Measurements from ENCODE around the gene BRD4.

BRD4 gene

DNA sequence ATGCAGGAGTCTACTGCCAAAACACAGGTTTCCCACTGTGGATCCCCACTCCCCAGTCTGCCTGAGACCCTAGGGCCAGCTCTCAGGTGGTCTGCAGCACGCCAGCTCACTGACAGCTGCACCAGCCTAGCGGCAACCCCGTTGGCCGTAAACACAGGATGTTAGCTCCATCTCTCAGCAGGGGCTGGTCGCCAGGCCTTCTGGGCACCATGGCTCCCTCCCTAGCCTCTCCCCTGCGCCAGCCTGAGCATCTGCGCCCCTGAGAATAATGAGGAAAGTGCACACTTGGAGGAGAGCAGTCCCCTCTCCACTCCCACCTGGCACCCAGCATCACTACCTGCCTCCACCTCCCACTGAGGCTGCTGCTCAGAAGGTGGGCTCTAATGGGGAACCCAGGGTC lies 79.3 kb downstream of the BRD4 start:
- TF ChIP-seq, protein P1, sequence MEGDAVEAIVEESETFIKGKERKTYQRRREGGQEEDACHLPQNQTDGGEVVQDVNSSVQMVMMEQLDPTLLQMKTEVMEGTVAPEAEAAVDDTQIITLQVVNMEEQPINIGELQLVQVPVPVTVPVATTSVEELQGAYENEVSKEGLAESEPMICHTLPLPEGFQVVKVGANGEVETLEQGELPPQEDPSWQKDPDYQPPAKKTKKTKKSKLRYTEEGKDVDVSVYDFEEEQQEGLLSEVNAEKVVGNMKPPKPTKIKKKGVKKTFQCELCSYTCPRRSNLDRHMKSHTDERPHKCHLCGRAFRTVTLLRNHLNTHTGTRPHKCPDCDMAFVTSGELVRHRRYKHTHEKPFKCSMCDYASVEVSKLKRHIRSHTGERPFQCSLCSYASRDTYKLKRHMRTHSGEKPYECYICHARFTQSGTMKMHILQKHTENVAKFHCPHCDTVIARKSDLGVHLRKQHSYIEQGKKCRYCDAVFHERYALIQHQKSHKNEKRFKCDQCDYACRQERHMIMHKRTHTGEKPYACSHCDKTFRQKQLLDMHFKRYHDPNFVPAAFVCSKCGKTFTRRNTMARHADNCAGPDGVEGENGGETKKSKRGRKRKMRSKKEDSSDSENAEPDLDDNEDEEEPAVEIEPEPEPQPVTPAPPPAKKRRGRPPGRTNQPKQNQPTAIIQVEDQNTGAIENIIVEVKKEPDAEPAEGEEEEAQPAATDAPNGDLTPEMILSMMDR (IDR thresholded peaks at IDR 0.05; ENCODE audit: low read depth, low read length) = no peak
- H3K36me3 ChIP-seq = peaks cover 93% of the 10 kb centered on the region
- no peak overlapping the region for H3K27ac ChIP-seq
- DNase-seq = no peak
- no peak overlapping the region for H3K4me3 ChIP-seq (ENCODE audit: low read depth, low read length)
- H3K9me3 ChIP-seq (ENCODE audit: severe bottlenecking) = no peaks in the 10 kb centered on the region
- no peaks in the 10 kb centered on the region for H3K27me3 ChIP-seq (ENCODE audit: insufficient read depth, low read depth, severe bottlenecking)

DNA sequence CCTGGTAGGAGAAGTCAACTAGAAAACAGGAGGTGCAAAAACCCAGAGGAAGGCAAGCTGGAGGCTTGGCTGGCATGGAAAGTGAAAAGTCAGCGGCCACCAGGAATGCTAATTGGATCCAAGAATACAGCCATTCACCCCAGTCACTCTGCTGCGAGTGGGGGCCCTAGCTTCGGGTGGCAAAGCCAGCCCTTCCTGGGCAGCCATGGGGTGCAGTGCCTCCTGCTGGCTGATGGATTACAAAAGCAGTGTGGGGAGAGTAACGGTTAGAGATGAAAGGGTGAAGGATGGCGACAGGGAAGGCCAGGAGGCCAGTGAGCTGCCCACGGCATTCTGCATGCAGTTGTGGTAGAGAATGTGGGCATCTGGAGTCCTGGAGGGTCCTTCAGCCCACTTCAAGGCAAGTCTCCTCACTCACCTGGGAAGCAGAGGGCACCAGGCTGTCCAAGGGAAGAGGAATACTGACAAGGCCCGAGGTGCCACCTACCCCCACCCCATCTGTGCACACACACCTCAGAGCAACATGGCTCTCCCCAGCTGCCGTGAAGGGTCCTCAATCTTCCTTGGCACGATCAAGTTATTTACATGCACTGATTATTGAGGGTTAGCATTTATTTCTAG lies 79.8 kb downstream of the BRD4 start:
- TF ChIP-seq, protein P1 (IDR thresholded peaks at IDR 0.05; ENCODE audit: low read depth, low read length) = peak; percentile 73
- H3K36me3 ChIP-seq = peaks cover 91% of the 10 kb centered on the region
- no peaks in the 10 kb centered on the region for H3K9me3 ChIP-seq (ENCODE audit: severe bottlenecking)
- H3K27ac ChIP-seq = peak overlapping the region; percentile 10; the same call in 1 of the 2 replicates
- DNase-seq = peak; percentile 40
- H3K27me3 ChIP-seq (ENCODE audit: insufficient read depth, low read depth, severe bottlenecking) = no peaks in the 10 kb centered on the region
- no peak overlapping the region for H3K4me3 ChIP-seq (ENCODE audit: low read depth, low read length)

DNA sequence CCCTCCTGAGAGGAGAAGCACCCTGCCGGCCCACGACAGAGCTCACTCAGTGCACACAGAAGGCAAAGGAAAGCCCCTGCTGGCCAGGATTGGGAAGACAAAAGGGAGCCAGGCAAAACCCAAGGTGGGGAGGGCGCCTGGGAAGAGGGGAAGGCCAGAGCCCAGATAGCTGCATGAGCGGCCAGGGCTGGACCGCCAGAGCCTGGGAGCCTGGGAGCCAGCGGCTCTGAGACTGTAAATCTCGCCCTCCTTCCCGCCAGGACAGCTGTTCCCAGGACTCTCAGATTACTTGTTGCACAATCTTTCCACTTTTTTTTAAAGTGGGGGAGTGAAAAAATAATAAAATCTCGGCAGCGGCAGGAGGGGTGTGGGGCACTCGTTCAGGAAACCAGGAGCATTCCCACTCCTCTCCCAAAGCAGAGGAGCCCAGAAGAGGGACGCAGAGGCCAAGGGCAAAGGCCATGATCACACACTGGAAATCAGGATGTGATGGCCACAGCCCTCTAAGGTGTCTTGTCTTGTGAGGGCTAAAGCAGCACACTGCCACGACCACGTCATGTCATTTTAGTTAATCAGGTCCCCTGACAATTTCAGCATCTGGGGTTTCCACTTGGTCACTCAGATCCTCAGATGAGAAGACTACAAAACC lies 80.5 kb downstream of the BRD4 start:
- TF ChIP-seq, protein P1 (IDR thresholded peaks at IDR 0.05; ENCODE audit: low read depth, low read length) = peak; percentile 51
- H3K4me3 ChIP-seq (ENCODE audit: low read depth, low read length) = no peak overlapping the region
- peak; percentile 58 for DNase-seq
- H3K27me3 ChIP-seq (ENCODE audit: insufficient read depth, low read depth, severe bottlenecking) = no peaks in the 10 kb centered on the region
- peaks cover 91% of the 10 kb centered on the region for H3K36me3 ChIP-seq
- no peaks in the 10 kb centered on the region for H3K9me3 ChIP-seq (ENCODE audit: severe bottlenecking)
- peak overlapping the region; percentile 10; the same call in 1 of the 2 replicates for H3K27ac ChIP-seq

DNA sequence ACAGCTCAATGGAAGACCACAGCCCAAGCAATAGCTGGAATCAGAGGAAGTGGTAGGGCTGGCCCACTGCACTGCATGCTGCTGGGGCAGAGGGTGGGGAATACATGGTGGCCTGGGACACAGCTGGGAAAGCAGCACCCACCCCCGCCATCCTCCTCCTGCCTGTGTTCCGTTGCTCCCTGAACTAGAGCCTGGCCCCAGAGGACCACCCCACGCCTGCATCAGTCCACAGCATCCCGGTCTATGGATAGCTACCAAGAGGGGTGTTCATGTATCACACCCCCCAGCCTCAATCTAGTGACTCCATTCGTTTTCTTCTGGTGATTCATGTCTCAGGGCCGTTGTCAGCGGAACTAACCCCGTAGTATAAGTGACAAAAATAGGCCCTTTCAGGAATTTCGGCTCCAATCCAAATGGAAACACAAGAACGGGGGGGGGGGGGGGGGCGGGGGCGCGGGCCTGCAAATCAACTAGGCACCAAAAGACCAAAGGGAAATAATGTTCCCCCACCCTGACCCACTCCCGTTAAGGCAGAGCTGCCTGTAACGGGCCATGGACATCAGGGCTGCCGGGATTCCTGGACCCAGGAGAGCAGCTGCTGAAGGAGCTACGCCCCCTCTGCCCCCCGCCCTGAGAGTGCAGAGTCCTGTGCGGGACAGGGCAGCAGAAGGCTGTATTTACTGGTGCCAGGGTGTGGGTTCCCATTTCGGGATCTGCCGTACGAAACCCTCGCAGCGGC lies 81.2 kb downstream of the BRD4 start:
- H3K27me3 ChIP-seq (ENCODE audit: insufficient read depth, low read depth, severe bottlenecking) = no peaks in the 10 kb centered on the region
- no peak overlapping the region for H3K27ac ChIP-seq
- peaks cover 91% of the 10 kb centered on the region for H3K36me3 ChIP-seq
- no peak for DNase-seq
- no peak overlapping the region for H3K4me3 ChIP-seq (ENCODE audit: low read depth, low read length)
- no peaks in the 10 kb centered on the region for H3K9me3 ChIP-seq (ENCODE audit: severe bottlenecking)
- TF ChIP-seq, protein P1 (IDR thresholded peaks at IDR 0.05; ENCODE audit: low read depth, low read length) = no peak

DNA sequence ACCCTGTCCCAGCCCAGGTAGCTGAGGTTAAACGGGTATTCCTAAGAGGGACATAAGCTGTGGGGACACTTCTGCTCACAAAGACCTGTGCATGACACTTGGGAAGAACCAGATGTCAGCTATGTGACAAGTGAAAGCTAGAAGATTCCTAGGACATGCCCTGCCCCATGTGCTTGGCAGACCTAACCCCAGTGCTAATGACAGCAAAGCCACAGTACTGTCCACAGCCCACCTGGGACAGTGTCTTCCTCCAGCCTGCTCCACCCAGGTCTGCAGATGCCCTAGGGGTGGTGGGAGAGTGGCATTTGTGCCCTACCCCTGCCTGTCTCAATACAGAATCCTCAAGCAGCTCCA lies 81.7 kb downstream of the BRD4 start:
- DNase-seq = no peak
- peaks cover 91% of the 10 kb centered on the region for H3K36me3 ChIP-seq
- no peaks in the 10 kb centered on the region for H3K9me3 ChIP-seq (ENCODE audit: severe bottlenecking)
- no peak overlapping the region for H3K27ac ChIP-seq
- TF ChIP-seq, protein P1 (IDR thresholded peaks at IDR 0.05; ENCODE audit: low read depth, low read length) = no peak
- H3K4me3 ChIP-seq (ENCODE audit: low read depth, low read length) = no peak overlapping the region
- H3K27me3 ChIP-seq (ENCODE audit: insufficient read depth, low read depth, severe bottlenecking) = no peaks in the 10 kb centered on the region

Measured in WERI-Rb-1 (cell line).